Gastrocnemius medialis (tissue), 4 donors: ENCODE measurements around the gene OGFR. TPM values are rescaled to one million over a fixed set of nuclear protein-coding genes. Genes with fewer than 3 reads are reported as not detected.

Experiments used
- ATAC-seq, 2 donors: fragments of 150-250 bp; one replicate each; pipeline ENCODE4 v1.9.1; 2016
- DNase-seq, 2 donors: peaks; one replicate each; pipeline ENCODE4 v3.0.0-alpha.2; 2019
- H3K27ac ChIP-seq, 4 donors: fragments of 200-600 bp; sonication (generic); 1 replicate in 1 of 4; 2 replicates in 3 of 4; pipeline ENCODE4 v1.5.1; 2016 to 2018; ENCODE audit warnings: mild to moderate bottlenecking in 2 of 4, moderate library complexity in 1 of 4
- H3K27me3 ChIP-seq, 3 donors: fragments of 200-600 bp; sonication (generic) in 2 of 3; 1 replicate in 1 of 3; 2 replicates in 2 of 3; pipeline versions ENCODE4 v1.5.1 to v1.6.0; 2016 to 2019; ENCODE audit warnings: mild to moderate bottlenecking in 1 of 3, moderate library complexity in 1 of 3
- H3K36me3 ChIP-seq, 2 donors: fragments of 200-600 bp; sonication (generic) in 1 of 2; one replicate each; pipeline ENCODE4 v1.5.1; 2017 to 2018
- H3K4me1 ChIP-seq, 2 donors: fragments of 200-600 bp; sonication (generic) in 1 of 2; one replicate each; pipeline ENCODE4 v1.5.1; 2016 to 2017; ENCODE audit warnings: mild to moderate bottlenecking in 2 of 2
- H3K4me3 ChIP-seq, 4 donors: fragments of 200-600 bp; sonication (generic) in 3 of 4; 1 replicate in 1 of 4; 2 replicates in 3 of 4; pipeline ENCODE4 v1.5.1; 2016 to 2019; ENCODE audit warnings: mild to moderate bottlenecking in 2 of 4
- H3K9me3 ChIP-seq, 3 donors: fragments of 200-600 bp; sonication (generic) in 2 of 3; 1 replicate in 1 of 3; 2 replicates in 2 of 3; pipeline ENCODE4 v1.5.1; 2016 to 2019
- CTCF ChIP-seq, 5 experiments: fragments of 450-650 bp in 3 of 5; fragments of 200-600 bp in 2 of 5; sonication (generic) in 2 of 5; IDR thresholded peaks in 4 of 5; conservative IDR thresholded peaks in 1 of 5; 1 replicate in 4 of 5; 2 replicates in 1 of 5; pipeline ENCODE4 v1.5.1; 2016 to 2019; ENCODE audit warnings: antibody characterized with exemption in 5 of 5, mild to moderate bottlenecking in 3 of 5, moderate library complexity in 3 of 5
- POLR2A ChIP-seq, 2 donors: fragments of 450-650 bp; IDR thresholded peaks; one replicate each; pipeline ENCODE4 v1.6.1; 2017; ENCODE audit warnings: antibody characterized with exemption in 2 of 2, mild to moderate bottlenecking in 2 of 2, moderate library complexity in 2 of 2
- in situ Hi-C, 4 donors: fragments of 200-750 bp; cut with MboI; loops; one replicate each; pipeline versions ENCODE4 v1.15.0 to v1.8.0; 2017; ENCODE audit warnings: low sequenced_read_pairs in 4 of 4
- intact Hi-C: fragments of 100-400 bp; cut with DNase I; formaldehyde crosslinking; loops from one replicate; pipeline ENCODE4 v1.15.1; 2023; ENCODE audit warnings: low total_unique reads
- total RNA-seq, 4 donors: library from RNA; depleted of rRNA; stranded (reverse); fragments of >200 nt; gene quantifications; one replicate each; pipeline versions ENCODE4 v1.1.0 to v1.2.3, GENCODE V29; 2016

OGFR gene
- total RNA-seq, 4 donors from 2014 or later: 21.9 to 52.1 (median 40.5) TPM

GRCh38 chr20:62779417-62779685 lies 25.3 kb upstream of the OGFR start:
- intact Hi-C loops (no loop called here), in situ Hi-C loops (loop anchor here in 1 of 4 donors (25.0 kb wide), 1 partner anchor 117 kb away; no protein-coding TSS in a partner anchor)
- Histone ChIP-seq H3K27ac (no peak overlapping the region), H3K27me3 (peaks cover 0 to 2% (median 0%) of the 10 kb centered on the region in 3 donors), H3K4me3 (no peak overlapping the region), H3K36me3 (no peaks in the 10 kb centered on the region), H3K4me1 (peaks cover 4 to 8% of the 10 kb centered on the region in 2 donors), H3K9me3 (no peaks in the 10 kb centered on the region)
- ATAC-seq: no peak
- DNase-seq: no peak
- TF ChIP-seq CTCF (IDR thresholded peaks at IDR 0.05 in 4 of 5, conservative IDR thresholded peaks at IDR 0.05 in 1 of 5) (no peak), POLR2A (IDR thresholded peaks at IDR 0.05) (no peak)

- no peak for DNase-seq
- H3K27ac ChIP-seq: no peak overlapping the region
- in situ Hi-C loops (loop anchor here in 1 of 4 donors (25.0 kb wide), 1 partner anchor 118 kb away; no protein-coding TSS in a partner anchor), intact Hi-C loops (no loop called here)
- TF ChIP-seq CTCF (IDR thresholded peaks at IDR 0.05 in 4 of 5, conservative IDR thresholded peaks at IDR 0.05 in 1 of 5) (no peak), POLR2A (IDR thresholded peaks at IDR 0.05) (no peak)
- no peak overlapping the region for H3K4me3 ChIP-seq
- H3K9me3 ChIP-seq: no peaks in the 10 kb centered on the region
- peaks cover 4 to 8% of the 10 kb centered on the region in 2 donors for H3K4me1 ChIP-seq
- H3K36me3 ChIP-seq: no peaks in the 10 kb centered on the region
- H3K27me3 ChIP-seq: no peaks in the 10 kb centered on the region
- ATAC-seq: no peak
These were observed 24.4 kb upstream of the OGFR start for GRCh38 chr20:62780204-62780603.

GRCh38 chr20:62780696-62781095 lies 23.9 kb upstream of the OGFR start:
- in situ Hi-C loops: loop anchor here in 1 of 4 donors (25.0 kb wide), 1 partner anchor 118 kb away; no protein-coding TSS in a partner anchor
- H3K9me3 ChIP-seq: no peaks in the 10 kb centered on the region
- ATAC-seq (no peak), DNase-seq (no peak)
- H3K36me3 ChIP-seq: no peaks in the 10 kb centered on the region
- H3K27me3 ChIP-seq: no peaks in the 10 kb centered on the region
- TF ChIP-seq CTCF (IDR thresholded peaks at IDR 0.05 in 4 of 5, conservative IDR thresholded peaks at IDR 0.05 in 1 of 5) (no peak), POLR2A (IDR thresholded peaks at IDR 0.05) (no peak)
- intact Hi-C loops: no loop called here
- H3K4me1 ChIP-seq: peaks cover 4 to 8% of the 10 kb centered on the region in 2 donors
- no peak overlapping the region for H3K27ac ChIP-seq
- H3K4me3 ChIP-seq: no peak overlapping the region

- ATAC-seq: no peak
These were observed 22.3 kb upstream of the OGFR start for GRCh38 chr20:62782149-62782892.

More at GRCh38 chr20:62782149-62782892, 22.3 kb upstream of the OGFR start:
- peaks cover 0 to 8% of the 10 kb centered on the region in 2 donors for H3K4me1 ChIP-seq
- intact Hi-C loops: no loop called here
- in situ Hi-C loops: loop anchor here in 1 of 4 donors (25.0 kb wide), 1 partner anchor 120 kb away; no protein-coding TSS in a partner anchor
- no peak overlapping the region for H3K27ac ChIP-seq
- H3K36me3 ChIP-seq: no peaks in the 10 kb centered on the region
- no peak for DNase-seq
- TF ChIP-seq POLR2A (IDR thresholded peaks at IDR 0.05) (no peak), CTCF (IDR thresholded peaks at IDR 0.05 in 4 of 5, conservative IDR thresholded peaks at IDR 0.05 in 1 of 5) (no peak)
- no peaks in the 10 kb centered on the region for H3K27me3 ChIP-seq
- no peaks in the 10 kb centered on the region for H3K9me3 ChIP-seq
- H3K4me3 ChIP-seq: no peak overlapping the region
